ENCODE results near the gene KPRP.

KPRP gene, protein sequence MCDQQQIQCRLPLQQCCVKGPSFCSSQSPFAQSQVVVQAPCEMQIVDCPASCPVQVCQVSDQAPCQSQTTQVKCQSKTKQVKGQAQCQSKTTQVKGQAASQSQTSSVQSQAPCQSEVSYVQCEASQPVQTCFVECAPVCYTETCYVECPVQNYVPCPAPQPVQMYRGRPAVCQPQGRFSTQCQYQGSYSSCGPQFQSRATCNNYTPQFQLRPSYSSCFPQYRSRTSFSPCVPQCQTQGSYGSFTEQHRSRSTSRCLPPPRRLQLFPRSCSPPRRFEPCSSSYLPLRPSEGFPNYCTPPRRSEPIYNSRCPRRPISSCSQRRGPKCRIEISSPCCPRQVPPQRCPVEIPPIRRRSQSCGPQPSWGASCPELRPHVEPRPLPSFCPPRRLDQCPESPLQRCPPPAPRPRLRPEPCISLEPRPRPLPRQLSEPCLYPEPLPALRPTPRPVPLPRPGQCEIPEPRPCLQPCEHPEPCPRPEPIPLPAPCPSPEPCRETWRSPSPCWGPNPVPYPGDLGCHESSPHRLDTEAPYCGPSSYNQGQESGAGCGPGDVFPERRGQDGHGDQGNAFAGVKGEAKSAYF

DNA sequence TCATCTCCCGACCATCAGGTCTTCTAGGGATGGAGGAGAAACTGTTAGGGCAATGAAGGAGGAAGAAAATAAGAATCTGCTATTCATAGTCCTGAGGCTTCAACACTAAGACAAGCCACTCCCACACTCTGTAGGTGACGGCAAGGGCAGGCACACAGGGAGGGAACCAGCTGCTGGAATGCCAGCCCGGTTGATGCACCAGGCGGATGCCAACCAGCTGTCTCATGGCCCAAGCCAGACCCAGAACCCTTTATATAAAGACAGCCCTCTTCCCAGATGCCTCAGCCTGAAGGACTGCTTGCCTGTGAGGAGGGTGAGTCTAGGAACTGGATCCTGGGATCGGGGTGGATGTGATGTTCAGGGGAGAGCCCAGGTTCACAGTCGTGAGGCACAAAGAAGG is at the start of gene KPRP:
Gene KPRP (plus strand): TSS at position 279 of the 400 bp plus-strand sequence. CDS start 1,564 bp downstream, outside the sequence.
- no peak for DNase-seq

DNA sequence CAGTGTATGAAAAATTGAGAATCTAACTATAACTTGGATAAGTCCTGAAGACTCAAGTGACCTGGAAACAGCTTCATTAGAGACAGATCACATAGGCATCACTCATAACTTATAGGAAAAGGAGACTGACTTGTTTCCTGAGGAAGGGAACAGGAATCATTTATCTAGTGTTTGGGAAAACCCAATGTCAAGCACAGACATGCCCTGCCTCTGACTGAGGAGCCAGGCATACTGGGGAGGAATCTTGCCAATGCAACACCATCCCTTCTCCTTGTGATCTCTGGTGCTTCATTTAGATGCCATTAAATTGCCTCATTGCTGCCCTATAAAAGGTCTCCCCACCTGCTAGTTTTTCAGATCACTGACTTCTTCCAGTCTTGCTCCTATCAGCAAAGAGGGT is 39.6 kb upstream of the KPRP start:
- no peak for DNase-seq

DNA sequence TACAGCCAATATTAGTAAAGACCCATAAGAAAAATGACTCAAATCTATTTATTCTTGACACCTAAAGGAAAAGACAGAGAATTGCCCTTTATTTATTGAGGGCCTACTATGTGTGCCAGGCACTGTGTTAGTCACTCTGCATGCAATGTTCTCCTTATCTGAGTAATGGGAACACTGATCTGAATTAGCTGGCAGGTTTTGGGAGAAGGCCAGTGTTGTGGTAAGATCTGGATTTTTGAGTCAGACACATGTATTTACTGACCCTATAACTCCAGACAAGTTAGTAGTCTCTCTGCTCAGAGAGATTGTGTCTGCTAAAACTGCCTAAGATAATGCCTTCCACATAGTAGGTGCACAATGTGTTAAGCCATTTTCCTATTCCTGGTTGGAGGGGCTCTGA is 32.6 kb upstream of the KPRP start:
- DNase-seq, result no peak

DNA sequence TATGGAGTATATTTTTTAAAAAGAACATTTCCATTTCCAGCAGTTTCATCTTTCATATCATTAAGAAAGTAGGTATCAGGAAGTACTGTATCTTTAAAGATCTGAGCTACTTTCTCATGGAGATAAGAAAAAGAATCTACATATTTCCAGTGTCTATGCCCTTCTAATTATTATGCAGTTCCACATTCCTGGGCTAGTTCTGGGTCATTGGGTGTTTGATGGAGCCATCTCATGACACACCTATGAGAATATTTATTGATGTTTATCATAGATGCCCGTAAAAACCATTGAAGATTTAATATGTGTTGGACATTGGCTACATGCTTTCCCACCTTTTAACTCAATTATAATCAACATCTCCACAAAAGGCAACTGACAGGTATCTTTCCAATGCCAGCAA is 28.8 kb upstream of the KPRP start:
- DNase-seq, result no peak

DNA sequence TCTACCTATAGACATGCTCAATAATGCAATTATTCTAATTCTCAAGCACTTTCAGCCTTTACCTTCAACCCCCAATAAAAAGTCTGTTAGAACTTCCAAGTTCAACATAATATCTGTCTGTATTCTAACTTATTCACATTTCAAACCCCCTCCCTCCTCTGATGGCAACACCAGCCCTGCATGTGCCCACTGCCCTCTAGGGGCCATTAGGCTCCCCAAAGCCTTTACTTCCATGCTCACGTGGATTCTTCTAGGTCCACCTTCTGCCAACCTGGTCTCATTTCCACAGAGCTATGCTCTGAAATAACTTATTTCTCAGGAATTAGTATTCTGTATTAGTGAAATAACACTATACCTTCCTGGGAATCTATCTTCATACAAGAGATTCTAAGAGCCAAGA is 22.2 kb upstream of the KPRP start:
- no peak for DNase-seq

DNA sequence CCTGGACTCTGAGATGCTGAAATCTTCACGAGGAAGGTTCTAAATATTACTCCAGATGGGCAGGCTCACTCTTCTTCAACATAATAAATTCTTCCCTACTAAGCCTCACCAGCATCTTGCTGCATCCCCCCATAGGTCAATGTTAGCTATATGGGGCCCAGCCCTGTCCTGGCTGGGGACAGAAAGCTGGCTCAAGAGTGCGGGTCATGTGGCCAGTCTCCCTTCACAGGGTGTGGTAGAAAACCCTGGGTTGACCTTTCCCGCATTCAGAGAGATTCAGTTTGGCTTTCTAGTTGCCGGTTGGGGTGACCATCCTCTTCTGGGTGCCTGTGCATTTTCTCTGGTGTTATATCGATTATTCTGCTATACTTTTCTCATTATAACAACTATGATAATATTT is 19.8 kb upstream of the KPRP start:
- DNase-seq, result no peak

DNA sequence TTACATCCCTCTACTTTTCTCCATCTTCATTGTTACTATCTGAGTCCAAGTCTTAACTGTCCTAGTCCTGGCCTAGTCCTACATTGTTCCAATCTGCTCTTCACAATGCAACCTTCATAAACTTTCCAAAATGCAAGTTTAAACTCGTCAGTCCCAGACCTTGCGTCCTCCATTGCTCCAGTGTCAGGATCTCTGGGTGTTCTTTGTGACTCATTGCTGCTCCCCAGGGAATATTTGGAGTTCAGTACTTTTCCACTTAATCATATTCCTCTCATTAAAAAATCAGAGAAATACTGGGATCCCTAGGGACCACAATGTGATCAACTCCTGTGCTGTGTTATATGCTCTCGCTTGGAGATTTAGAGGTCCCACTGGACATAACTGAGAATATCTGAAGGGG is 18.0 kb upstream of the KPRP start:
- no peak for DNase-seq

DNA sequence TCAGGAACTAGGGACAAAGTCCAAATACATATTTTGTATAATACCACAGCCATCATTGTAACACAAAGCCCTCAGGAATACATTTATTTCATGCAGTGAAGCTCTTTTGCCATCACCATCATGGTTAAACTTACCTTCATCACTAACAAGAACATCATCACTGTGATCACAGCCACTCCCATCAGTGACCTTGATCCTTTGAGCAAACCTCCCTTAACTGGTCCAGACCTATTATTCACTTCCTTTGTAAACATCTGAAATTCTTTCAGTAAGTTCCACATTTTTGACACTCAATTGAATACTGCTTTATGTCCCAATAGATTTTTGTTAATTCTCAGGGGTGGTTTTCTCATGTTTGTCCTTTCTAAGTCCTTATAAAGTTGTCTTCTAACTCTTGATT is 16.2 kb upstream of the KPRP start:
- DNase-seq, result no peak

DNA sequence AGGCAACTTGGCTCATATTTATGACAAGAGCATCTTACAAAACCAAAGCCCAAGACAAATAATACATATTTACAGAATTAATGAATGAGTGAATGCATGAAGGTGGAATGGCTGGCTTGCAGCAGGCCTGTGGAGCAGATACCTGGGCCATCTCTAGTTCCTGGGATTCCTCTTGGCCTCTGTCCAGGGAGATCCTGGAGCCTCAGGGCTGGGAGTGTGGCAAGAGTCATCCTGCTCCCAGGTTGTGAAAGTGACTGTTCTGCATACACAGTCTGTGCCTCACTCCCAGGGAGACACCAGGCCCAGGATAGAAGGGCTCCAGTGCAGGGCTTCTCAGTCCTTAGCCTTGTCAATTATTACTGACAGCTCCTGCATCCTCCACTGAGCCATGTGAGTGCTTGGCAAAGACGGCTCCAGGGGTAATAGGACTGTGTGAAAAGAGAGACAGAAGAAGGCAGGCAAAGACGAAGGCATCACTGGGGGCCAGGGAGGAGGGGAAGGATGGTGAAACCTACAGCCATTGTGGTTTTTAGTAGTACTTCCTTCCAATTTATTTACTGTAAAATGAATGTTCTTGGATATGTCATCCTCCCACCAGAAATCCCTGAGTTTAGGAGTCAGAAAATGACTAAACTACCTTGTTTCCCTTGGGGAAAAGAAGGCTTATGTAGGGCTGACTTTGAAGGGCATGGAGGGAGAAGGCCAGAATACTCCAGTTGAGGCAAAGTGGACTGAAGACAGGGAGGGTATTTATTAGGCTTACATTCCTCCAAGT is 14.3 kb upstream of the KPRP start:
- no peak for DNase-seq

DNA sequence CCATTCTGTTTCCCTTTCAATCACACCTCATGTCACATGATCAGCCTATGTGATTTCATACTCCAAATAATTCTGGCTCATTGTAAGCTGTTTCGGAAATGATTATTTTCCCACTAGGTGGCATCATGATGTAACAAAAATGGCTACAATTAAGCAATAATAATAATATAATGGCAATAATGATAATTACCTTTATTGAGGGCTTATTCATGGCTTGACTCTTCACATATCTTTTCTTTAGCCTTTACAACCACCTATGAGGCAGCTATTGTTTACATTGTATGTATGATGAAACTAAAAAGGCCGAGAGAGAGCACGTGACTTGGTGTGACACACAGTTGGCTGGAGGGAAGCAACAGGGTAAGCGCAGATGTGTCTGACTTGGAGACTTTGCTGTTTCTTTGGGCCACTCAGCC is 12.5 kb upstream of the KPRP start:
- DNase-seq, result peak in 1 of 2 donors; percentile 2

DNA sequence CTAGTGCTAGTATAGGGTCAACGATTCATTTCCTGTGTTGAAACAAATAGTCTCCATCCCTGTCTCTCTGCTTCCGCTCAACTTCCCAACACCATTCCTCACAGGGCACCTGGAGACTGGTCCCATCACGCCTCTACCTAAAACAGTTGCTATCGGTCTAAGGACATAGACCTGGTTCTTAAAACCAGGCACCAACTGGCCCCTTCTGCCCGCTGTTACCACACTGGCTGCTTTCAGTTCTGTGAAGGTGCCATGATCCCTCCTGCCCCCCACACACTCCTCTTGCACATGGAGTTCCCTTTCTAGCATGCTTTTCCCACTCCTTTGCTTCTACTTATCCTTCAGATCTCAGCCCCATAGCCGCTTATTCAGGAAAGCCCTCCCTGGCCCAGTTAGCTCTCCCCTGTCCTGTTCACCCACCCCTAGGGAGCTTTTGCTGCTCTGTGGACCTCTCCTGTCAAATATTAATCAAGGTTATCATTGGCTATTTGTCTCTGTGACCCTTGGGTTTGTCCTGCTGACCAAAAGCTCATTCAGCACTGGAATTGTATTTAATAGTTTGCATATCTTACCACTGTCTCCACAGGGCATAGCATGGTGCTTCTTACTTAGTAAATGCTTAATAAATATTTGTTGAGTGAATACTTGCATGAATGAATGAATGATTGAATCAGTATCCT is 11.9 kb upstream of the KPRP start:
- no peak for DNase-seq

DNA sequence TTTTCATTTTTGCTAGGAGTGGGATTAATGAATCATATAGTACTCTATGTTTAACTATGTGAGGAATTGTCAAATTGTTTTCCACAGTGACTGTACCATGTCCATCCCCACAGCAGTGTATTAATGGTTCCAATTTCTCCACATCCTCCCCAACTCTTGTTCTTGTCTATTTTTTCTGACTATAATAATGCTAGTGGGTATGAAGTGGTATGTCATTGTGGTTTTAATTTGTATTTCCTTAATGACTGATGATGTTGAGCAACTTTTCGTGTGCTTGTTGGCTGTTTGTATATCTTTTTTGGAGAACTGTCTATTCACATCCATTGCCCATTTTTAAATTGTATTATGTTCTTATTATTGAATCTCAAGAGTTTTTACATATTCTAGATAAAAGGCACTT is 10.0 kb upstream of the KPRP start:
- DNase-seq, result no peak

DNA sequence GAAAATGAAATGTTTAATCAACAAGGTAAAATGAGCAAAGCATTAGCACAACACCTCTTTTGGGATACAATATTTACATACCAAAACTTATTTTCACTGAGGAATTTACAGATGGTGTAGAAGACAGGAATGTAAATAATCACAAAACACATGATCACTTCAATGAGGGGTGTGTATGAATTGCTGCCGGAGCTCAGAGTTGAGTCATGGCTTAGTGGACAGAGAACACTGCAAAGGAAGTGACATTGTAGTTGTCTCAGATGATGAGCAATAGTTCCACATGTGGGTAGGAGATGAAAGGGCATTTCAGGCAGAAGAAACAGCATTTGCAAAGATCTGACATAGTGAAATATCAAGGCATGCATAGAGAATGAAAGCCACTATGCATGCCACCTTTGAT is 5.6 kb upstream of the KPRP start:
- no peak for DNase-seq

DNA sequence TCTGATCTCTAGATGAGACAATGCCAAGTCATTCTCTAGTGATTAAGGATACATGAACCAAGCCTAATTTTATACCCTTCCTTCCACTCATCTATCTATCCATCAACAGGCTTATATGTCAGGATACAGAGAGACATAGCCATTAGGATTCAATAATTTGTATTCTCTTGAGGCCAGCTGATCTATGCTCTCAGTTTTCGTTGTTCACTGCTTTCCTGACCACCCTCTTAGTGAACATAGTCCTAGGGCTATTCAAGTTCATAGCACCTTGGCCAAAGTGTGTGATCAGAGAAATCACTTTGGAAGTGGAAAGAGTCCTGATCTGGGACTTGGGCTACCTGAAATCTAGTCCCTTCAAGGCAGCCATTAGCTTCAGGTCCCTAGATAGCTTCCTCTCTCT is 4.2 kb upstream of the KPRP start:
- no peak for DNase-seq

DNA sequence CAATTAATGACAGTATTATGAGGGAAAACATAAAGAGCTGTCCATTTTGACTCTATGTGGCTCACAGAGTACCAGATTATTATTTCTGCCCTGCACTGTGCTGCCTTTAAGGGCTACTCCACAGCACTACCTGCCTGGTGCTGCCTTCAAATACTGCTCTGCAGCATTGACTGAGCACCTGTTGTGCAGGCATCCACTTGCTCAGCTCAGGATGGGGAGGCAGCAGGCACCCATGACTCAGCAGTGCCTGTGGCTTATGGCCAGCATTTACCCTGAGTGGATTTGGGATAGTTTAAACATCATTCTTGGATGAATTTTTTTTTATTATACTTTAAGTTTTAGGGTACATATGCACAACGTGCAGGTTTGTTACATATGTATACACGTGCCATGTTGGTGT is 953 bp upstream of the KPRP start:
- no peak for DNase-seq

DNA sequence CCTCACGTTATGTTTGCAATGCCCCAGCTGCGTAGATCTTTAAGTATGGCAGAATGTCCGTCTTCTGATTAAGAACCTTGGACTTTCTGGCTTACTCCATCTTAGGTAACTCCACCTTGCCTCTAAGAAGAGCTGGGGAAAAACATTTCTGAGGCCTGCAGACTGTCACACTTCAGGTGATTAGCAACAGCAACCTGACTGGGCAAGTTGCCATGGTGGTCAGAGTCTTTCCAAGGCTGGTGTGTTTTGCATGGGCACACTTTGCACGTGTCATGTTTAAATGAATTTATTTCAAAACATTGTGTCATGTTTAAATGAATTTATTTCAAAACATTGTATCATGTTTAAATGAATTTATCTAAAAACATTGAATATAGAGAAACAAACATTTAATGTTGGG is 811 bp downstream of the KPRP start:
- no peak for DNase-seq

DNA sequence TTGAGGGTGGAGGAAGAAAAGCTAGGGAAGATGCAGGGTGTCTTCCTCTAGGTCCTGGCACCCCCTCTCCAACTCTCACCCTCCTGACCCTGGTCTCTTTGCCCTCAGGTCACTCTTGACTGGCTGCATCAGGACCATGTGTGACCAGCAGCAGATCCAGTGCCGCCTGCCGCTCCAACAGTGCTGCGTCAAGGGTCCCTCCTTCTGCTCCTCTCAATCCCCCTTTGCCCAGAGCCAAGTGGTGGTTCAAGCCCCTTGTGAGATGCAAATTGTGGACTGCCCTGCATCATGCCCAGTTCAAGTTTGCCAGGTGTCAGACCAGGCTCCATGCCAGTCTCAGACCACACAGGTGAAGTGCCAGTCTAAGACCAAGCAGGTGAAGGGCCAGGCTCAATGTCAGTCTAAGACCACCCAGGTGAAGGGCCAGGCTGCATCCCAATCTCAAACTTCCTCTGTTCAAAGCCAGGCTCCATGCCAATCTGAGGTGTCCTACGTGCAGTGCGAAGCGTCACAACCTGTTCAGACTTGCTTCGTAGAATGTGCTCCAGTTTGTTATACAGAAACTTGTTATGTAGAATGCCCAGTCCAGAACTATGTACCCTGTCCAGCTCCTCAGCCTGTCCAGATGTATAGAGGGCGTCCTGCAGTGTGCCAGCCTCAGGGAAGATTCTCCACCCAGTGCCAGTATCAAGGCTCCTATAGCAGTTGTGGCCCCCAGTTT is 1.8 kb downstream of the KPRP start:
- no peak for DNase-seq

DNA sequence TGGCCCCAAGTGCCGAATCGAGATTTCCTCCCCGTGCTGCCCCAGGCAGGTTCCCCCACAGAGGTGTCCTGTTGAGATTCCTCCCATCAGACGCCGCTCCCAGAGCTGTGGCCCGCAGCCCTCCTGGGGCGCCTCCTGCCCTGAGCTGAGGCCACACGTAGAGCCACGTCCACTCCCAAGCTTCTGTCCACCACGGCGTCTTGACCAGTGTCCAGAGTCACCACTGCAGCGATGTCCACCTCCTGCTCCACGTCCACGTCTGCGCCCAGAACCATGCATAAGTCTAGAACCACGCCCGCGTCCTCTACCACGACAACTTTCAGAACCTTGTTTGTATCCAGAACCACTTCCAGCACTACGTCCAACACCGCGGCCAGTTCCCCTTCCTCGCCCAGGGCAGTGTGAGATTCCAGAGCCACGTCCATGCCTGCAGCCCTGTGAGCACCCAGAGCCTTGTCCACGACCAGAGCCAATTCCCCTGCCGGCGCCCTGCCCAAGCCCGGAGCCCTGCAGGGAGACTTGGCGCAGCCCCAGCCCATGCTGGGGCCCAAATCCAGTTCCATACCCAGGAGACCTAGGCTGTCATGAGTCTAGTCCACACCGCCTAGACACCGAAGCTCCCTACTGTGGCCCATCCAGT is 2.8 kb downstream of the KPRP start:
- DNase-seq, result no peak

DNA sequence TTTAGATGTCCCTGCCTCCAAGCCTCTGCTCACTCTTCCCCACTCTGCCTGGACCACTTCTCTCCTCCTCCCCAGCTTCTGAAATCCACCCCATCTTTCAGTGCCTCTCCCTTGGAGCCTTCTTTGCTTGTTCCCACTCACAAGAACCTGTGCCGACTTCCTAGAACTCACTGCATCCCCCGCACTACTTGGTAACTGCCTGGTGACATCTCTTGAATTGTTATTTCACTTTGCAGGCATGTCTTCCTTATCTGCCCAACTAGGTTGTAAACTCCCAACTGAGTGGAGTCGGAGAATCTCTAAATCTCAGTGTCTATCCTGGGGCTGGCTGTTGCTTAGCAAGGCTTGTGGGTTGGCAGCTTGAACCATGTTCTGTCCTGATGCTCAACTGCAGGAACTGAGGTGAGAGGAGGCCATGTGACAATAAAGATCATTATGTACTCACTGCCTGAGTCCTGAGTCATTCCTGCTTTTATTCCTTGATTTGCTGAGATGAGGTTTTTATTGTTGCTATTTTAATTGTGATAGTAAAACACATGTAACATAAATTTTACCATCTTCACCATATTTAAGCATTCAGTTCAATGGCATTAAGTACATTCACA is 3.9 kb downstream of the KPRP start:
- DNase-seq, result no peak

DNA sequence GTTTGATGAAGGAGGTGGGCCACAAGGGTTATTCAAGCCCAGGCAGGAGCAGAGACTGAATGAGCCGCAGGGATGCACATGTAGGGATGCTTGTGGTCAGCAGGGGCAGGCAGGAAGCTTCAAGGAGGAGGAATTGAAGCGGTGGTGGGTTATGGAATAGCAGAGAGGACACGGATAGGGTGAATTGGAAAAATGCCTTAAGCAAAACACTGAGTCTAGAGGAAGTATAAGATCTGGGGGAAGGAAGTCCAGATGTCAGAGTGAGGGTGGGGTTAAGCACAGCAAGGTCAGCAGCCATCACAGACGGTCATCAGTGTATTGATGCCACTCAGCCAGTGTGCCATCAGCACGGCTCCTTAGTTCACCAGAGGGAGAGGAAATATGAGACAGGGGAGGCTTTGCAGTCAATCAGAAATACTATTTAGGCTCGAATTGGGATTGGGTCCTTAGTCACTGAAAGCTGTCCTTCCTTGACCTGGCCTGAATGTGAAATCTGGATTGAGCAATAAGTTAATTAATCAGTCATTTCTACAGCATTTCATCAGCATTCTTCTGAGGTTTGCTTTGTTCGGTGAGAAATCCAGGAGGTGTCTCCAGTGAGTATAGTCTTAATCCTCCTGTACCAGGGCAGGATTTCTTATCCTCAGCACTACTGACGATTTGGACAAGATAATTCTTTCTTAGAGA is 11.2 kb downstream of the KPRP start:
- no peak for DNase-seq

DNA sequence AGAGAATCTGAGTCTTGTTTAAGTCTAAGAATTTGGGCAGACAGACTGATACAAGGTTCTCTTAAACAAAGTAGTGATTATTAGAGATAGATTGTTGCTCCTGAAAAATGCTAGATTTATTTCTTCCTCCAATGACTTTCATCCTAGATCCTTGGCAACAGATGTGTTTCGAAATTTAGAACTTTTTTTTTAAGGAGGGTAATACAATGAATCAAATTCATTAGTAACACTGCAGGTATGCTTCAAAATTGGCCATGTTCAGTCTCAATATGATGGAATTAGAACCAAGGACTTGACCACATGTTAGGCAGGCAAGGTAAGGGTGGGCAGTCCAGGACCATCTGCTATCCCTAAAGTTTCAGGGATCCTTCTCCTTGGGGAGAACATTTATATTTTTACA is 12.6 kb downstream of the KPRP start:
- no peak for DNase-seq
